Keratinocyte (primary cell): Measurements from ENCODE around the gene COL21A1. TPM values are rescaled to one million over a fixed set of nuclear protein-coding genes. Genes with fewer than 3 reads are reported as not detected.

Experiments
- DNase-seq: peaks from one replicate; pipeline ENCODE4 v3.0.0-alpha.2; 2011; ENCODE audit warnings: low read depth, missing footprints, low spot score
- FAIRE-seq: peaks from 2 replicates; lab custom pipeline; 2011; peaks lifted over from hg19 to GRCh38; lab: Jason Lieb, UNC
- H2AFZ ChIP-seq: 2 replicates; pipeline ENCODE4 v1.6.0; 2012; ENCODE audit warnings: low read length, control low read depth, inconsistent platforms; ENCODE audit not compliant: control insufficient read depth
- H3K27ac ChIP-seq: 2 replicates; pipeline ENCODE4 v1.5.1; 2011; ENCODE audit warnings: low read length; ENCODE audit not compliant: control insufficient read depth, insufficient read depth
- H3K27me3 ChIP-seq: 3 replicates; pipeline ENCODE4 v1.6.0; 2011; ENCODE audit warnings: low read length; ENCODE audit not compliant: control insufficient read depth, insufficient read depth; ENCODE audit errors: extremely low read depth
- H3K36me3 ChIP-seq, 2 experiments: 2 replicates in 1 of 2; 3 replicates in 1 of 2; pipeline ENCODE4 v1.5.1; 2011; ENCODE audit warnings: low read length in 2 of 2, mild to moderate bottlenecking in 1 of 2; ENCODE audit not compliant: control insufficient read depth in 2 of 2, insufficient read depth in 2 of 2; ENCODE audit errors: extremely low read depth in 1 of 2
- H3K4me1 ChIP-seq: 3 replicates; pipeline ENCODE4 v1.5.1; 2011; ENCODE audit warnings: low read length; ENCODE audit not compliant: control insufficient read depth, insufficient read depth; ENCODE audit errors: extremely low read depth
- H3K4me2 ChIP-seq: 3 replicates; pipeline ENCODE4 v1.6.0; 2011; ENCODE audit warnings: low read depth, low read length; ENCODE audit not compliant: control insufficient read depth, insufficient read depth; ENCODE audit errors: extremely low read depth
- H3K4me3 ChIP-seq, 3 experiments: fragments of 200-600 bp in 1 of 3; sonication (generic) in 1 of 3; 2 replicates in 2 of 3; 3 replicates in 1 of 3; pipeline ENCODE4 v1.5.1; 2011 to 2016; ENCODE audit warnings: low read length in 3 of 3, mild to moderate bottlenecking in 3 of 3, control low read depth in 2 of 3, inconsistent platforms in 1 of 3, low read depth in 1 of 3, mixed read lengths in 1 of 3, mixed run types in 1 of 3, moderate library complexity in 1 of 3; ENCODE audit not compliant: control insufficient read depth in 2 of 3, insufficient read depth in 2 of 3; ENCODE audit errors: extremely low read depth in 1 of 3
- H3K79me2 ChIP-seq: 2 replicates; pipeline ENCODE4 v1.6.0; 2012; ENCODE audit warnings: low read length; ENCODE audit not compliant: control insufficient read depth, insufficient read depth
- H3K9ac ChIP-seq: 3 replicates; pipeline ENCODE4 v1.6.0; 2011; ENCODE audit warnings: low read length; ENCODE audit not compliant: control insufficient read depth, insufficient read depth; ENCODE audit errors: extremely low read depth
- H3K9me1 ChIP-seq: 3 replicates; pipeline ENCODE4 v1.6.0; 2011; ENCODE audit warnings: low read length; ENCODE audit not compliant: control insufficient read depth, insufficient read depth; ENCODE audit errors: extremely low read depth
- H3K9me3 ChIP-seq: 2 replicates; pipeline ENCODE4 v1.5.1; 2012; ENCODE audit warnings: low read depth, low read length; ENCODE audit not compliant: control insufficient read depth
- H4K20me1 ChIP-seq: 3 replicates; pipeline ENCODE4 v1.6.0; 2011; ENCODE audit warnings: low read length; ENCODE audit not compliant: control insufficient read depth, insufficient read depth; ENCODE audit errors: extremely low read depth
- EZH2 ChIP-seq: IDR thresholded peaks from one replicate; pipeline ENCODE4 v1.6.1; 2012; ENCODE audit warnings: inconsistent platforms, mild to moderate bottlenecking, low read length, moderate library complexity
- dilution Hi-C: fragments of 300-500 bp; cut with MboI; formaldehyde crosslinking; loops from one replicate; pipeline ENCODE4 v1.7.0; 2020; ENCODE audit warnings: low sequenced_read_pairs; ENCODE audit not compliant: extremely low pct_ligation_motif_present
- polyA plus RNA-seq, 5 experiments: library from polyadenylated mRNA; depleted of rRNA in 3 of 5; stranded (reverse) in 3 of 5; stranded (forward) in 1 of 5; unstranded in 1 of 5; fragments of >200 nt; gene quantifications; 1 replicate in 1 of 5; 2 replicates in 3 of 5; 3 replicates in 1 of 5; pipeline versions ENCODE4 v1.2.1 to v1.2.3, GENCODE V29; 2011 to 2012; ENCODE audit warnings: missing spikeins in 2 of 5, low read depth in 1 of 5, low replicate concordance in 1 of 5
- TF ChIP-seq, protein P1 (sequence below), 3 experiments: IDR thresholded peaks in 1 of 3; conservative IDR thresholded peaks in 1 of 3; optimal IDR thresholded peaks in 1 of 3; 2 replicates in 2 of 3; 3 replicates in 1 of 3; pipeline versions ENCODE3 to v1.5.1; 2011; ENCODE audit warnings: low read length in 3 of 3, mild to moderate bottlenecking in 3 of 3, moderate library complexity in 2 of 3, control low read depth in 1 of 3, inconsistent platforms in 1 of 3; ENCODE audit not compliant: insufficient read depth in 2 of 3; ENCODE audit errors: extremely low read depth in 1 of 3

COL21A1 gene
- polyA plus RNA-seq, 1 donor (not counting 4 experiments of a cell fraction or from before 2014, with no cell fraction given) = 0.16 TPM

DNA sequence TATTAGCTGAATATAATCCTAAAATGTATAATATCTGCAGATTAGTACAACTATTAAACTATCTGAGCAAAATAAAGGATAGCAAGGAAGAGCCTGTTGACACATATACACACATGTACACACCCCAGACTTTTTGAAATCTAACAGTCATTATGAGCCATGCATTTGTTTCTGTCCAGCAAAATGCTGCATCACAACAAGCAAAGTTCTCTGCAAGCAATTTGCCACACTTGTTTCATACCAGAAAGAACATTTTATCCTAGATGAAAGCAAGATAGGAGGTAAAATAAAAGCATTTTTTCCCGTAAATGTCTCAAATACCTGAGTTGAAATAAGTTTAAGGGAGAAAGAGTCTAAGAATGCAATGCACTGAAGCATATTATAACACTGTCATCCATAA lies 145.2 kb downstream of the COL21A1 start:
- no peak overlapping the region for H3K9ac ChIP-seq
- H4K20me1 ChIP-seq = no peaks in the 10 kb centered on the region
- H3K9me1 ChIP-seq = no peaks in the 10 kb centered on the region
- dilution Hi-C loops = no loop called here
- no peak overlapping the region for H2AFZ ChIP-seq
- TF ChIP-seq EZH2 = no peak
- TF ChIP-seq, protein P1, sequence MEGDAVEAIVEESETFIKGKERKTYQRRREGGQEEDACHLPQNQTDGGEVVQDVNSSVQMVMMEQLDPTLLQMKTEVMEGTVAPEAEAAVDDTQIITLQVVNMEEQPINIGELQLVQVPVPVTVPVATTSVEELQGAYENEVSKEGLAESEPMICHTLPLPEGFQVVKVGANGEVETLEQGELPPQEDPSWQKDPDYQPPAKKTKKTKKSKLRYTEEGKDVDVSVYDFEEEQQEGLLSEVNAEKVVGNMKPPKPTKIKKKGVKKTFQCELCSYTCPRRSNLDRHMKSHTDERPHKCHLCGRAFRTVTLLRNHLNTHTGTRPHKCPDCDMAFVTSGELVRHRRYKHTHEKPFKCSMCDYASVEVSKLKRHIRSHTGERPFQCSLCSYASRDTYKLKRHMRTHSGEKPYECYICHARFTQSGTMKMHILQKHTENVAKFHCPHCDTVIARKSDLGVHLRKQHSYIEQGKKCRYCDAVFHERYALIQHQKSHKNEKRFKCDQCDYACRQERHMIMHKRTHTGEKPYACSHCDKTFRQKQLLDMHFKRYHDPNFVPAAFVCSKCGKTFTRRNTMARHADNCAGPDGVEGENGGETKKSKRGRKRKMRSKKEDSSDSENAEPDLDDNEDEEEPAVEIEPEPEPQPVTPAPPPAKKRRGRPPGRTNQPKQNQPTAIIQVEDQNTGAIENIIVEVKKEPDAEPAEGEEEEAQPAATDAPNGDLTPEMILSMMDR (optimal IDR thresholded peaks at IDR 0.05 in 1 of 3, IDR thresholded peaks at IDR 0.05 in 1 of 3, conservative IDR thresholded peaks at IDR 0.05 in 1 of 3; ENCODE audit: extremely low read depth in 1 of 3, insufficient read depth in 2 of 3, low read length in 3 of 3) = no peak
- no peak for DNase-seq
- no peak for FAIRE-seq
- H3K9me3 ChIP-seq = no peaks in the 10 kb centered on the region
- no peaks in the 10 kb centered on the region for H3K27me3 ChIP-seq
- H3K27ac ChIP-seq = no peak overlapping the region
- no peaks in the 10 kb centered on the region for H3K79me2 ChIP-seq
- no peak overlapping the region for H3K4me3 ChIP-seq
- H3K36me3 ChIP-seq = no peaks in the 10 kb centered on the region
- H3K4me2 ChIP-seq = no peak overlapping the region
- peaks cover 3% of the 10 kb centered on the region for H3K4me1 ChIP-seq

DNA sequence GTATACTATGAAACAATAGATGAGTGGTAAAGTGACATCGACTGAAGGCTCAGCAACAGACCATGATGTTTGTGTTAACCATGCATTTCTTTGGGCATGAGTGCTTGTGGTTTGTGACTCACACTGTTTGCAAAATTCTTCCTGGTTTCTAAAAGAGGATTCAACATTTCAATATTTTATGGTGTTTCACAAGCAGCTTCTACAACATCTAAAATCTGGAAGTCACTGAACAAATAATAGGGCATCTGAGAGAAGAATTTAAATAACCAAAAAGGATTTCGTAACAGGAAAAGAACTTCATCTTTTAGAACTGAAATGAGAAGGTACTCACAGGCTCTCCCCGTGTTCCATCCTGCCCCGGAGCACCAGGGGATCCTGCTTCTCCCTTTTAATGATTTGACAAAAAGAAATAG lies 146.2 kb downstream of the COL21A1 start:
- Histone ChIP-seq H3K4me2 (peak overlapping the region; percentile 34), H2AFZ (no peak overlapping the region), H3K79me2 (no peaks in the 10 kb centered on the region), H3K4me3 (no peak overlapping the region), H3K36me3 (no peaks in the 10 kb centered on the region), H3K9me1 (no peaks in the 10 kb centered on the region), H3K27ac (no peak overlapping the region), H4K20me1 (no peaks in the 10 kb centered on the region), H3K27me3 (no peaks in the 10 kb centered on the region), H3K9me3 (no peaks in the 10 kb centered on the region), H3K9ac (no peak overlapping the region), H3K4me1 (peaks cover 3% of the 10 kb centered on the region)
- dilution Hi-C loops = no loop called here
- FAIRE-seq (peak; percentile 82), DNase-seq (peak; percentile 19)
- no peak for TF ChIP-seq EZH2
- TF ChIP-seq, protein P1 (optimal IDR thresholded peaks at IDR 0.05 in 1 of 3, IDR thresholded peaks at IDR 0.05 in 1 of 3, conservative IDR thresholded peaks at IDR 0.05 in 1 of 3; ENCODE audit: extremely low read depth in 1 of 3, insufficient read depth in 2 of 3, low read length in 3 of 3) = no peak
